HepG2 (cell line): ENCODE measurements around the gene NME7. TPM values are rescaled to one million over a fixed set of nuclear protein-coding genes. Genes with fewer than 3 reads are reported as not detected.

Experiments used
- BRF2 ChIP-seq: sonication (generic); formaldehyde crosslinking; IDR thresholded peaks from 2 replicates; pipeline ENCODE4 v1.8.1; 2022; ENCODE audit warnings: mild to moderate bottlenecking, missing genetic modification reagents
- CC2D1A ChIP-seq: sonication (generic); formaldehyde crosslinking; IDR thresholded peaks from 2 replicates; pipeline ENCODE4 v1.8.1; 2023; ENCODE audit warnings: mild to moderate bottlenecking, missing genetic modification reagents
- ERF ChIP-seq: IDR thresholded peaks from 2 replicates; pipeline ENCODE4 v1.6.1; 2018; ENCODE audit warnings: missing biosample characterization, missing genetic modification reagents
- ESRRA ChIP-seq: sonication (generic); formaldehyde crosslinking; IDR thresholded peaks from 2 replicates; pipeline ENCODE4 v1.5.1; 2020; ENCODE audit warnings: mild to moderate bottlenecking, low read depth, missing genetic modification reagents
- HHEX ChIP-seq: IDR thresholded peaks from 2 replicates; pipeline ENCODE4 v1.6.1; 2016; ENCODE audit warnings: control low read depth
- MEIS2 ChIP-seq: sonication (generic); formaldehyde crosslinking; IDR thresholded peaks from 2 replicates; pipeline ENCODE4 v1.9.0; 2021; ENCODE audit warnings: mild to moderate bottlenecking, missing genetic modification reagents
- MZF1 ChIP-seq: sonication (generic); formaldehyde crosslinking; IDR thresholded peaks from 2 replicates; pipeline ENCODE4 v1.8.1; 2023; ENCODE audit warnings: mild to moderate bottlenecking, missing genetic modification reagents, borderline replicate concordance
- PHB2 ChIP-seq: fragments of 450-650 bp; IDR thresholded peaks from 2 replicates; pipeline ENCODE4 v1.6.1; 2018; ENCODE audit not compliant: partially characterized antibody
- POLR2G ChIP-seq: fragments of 200-400 bp; formaldehyde crosslinking; IDR thresholded peaks from 2 replicates; pipeline ENCODE4 v1.6.1; 2018; ENCODE audit warnings: mild to moderate bottlenecking, low read depth, low read length, moderate library complexity
- RCOR2 ChIP-seq: IDR thresholded peaks from 2 replicates; pipeline ENCODE4 v1.6.1; 2016; ENCODE audit warnings: missing biosample characterization, missing genetic modification reagents
- RFX3 ChIP-seq: IDR thresholded peaks from 2 replicates; pipeline ENCODE4 v1.6.1; 2016; ENCODE audit warnings: missing biosample characterization, missing genetic modification reagents
- TGIF2 ChIP-seq: IDR thresholded peaks from 2 replicates; pipeline ENCODE4 v1.6.1; 2016; ENCODE audit warnings: control low read depth, missing compliant biosample characterization
- TRIM24 ChIP-seq: sonication (generic); formaldehyde crosslinking; IDR thresholded peaks from 2 replicates; pipeline ENCODE4 v1.8.0; 2022; ENCODE audit warnings: mild to moderate bottlenecking, missing genetic modification reagents
- ZNF143 ChIP-seq: sonication (generic); formaldehyde crosslinking; IDR thresholded peaks from 2 replicates; pipeline ENCODE4 v1.4.0; 2020; ENCODE audit warnings: missing genetic modification reagents
- ZNF235 ChIP-seq: sonication (generic); formaldehyde crosslinking; IDR thresholded peaks from 2 replicates; pipeline ENCODE4 v1.8.1; 2023; ENCODE audit warnings: mild to moderate bottlenecking, missing genetic modification reagents, borderline replicate concordance
- ZNF264 ChIP-seq: sonication (generic); formaldehyde crosslinking; IDR thresholded peaks from 2 replicates; pipeline ENCODE4 v1.4.0; 2020; ENCODE audit warnings: missing genetic modification reagents
- ZNF362 ChIP-seq: sonication (generic); formaldehyde crosslinking; IDR thresholded peaks from 2 replicates; pipeline ENCODE4 v1.4.0; 2020; ENCODE audit warnings: missing genetic modification reagents, mild to moderate bottlenecking, borderline replicate concordance
- ZNF430 ChIP-seq: sonication (generic); formaldehyde crosslinking; IDR thresholded peaks from 2 replicates; pipeline ENCODE4 v1.9.0; 2021; ENCODE audit warnings: mild to moderate bottlenecking, missing genetic modification reagents
- ZNF569 ChIP-seq: sonication (generic); formaldehyde crosslinking; IDR thresholded peaks from 2 replicates; pipeline ENCODE4 v1.5.0; 2020; ENCODE audit warnings: mild to moderate bottlenecking, missing genetic modification reagents, moderate library complexity, borderline replicate concordance
- polyA plus RNA-seq, 8 experiments: library from polyadenylated mRNA; depleted of rRNA in 3 of 8; stranded (reverse) in 7 of 8; unstranded in 1 of 8; fragments of >200 nt; fragmentation: Illumina TruSeq in 4 of 8; extraction: Trizol in 4 of 8; gene quantifications; 2 replicates each; pipeline versions ENCODE4 v1.2.1 to v1.2.3, GENCODE V29; 2011 to 2016; ENCODE audit warnings: low read depth in 4 of 8, missing spikeins in 1 of 8, mixed read lengths in 1 of 8; ENCODE audit not compliant: insufficient read depth in 1 of 8
- total RNA-seq, 5 experiments: library from RNA; depleted of rRNA; stranded (reverse); fragments of >200 nt; fragmentation: Illumina TruSeq; extraction: Trizol; gene quantifications; 2 replicates each; pipeline ENCODE4 v1.2.3, GENCODE V29; 2016; ENCODE audit warnings: low read depth in 1 of 5
- TF ChIP-seq, protein P1 (sequence below), 2 experiments: sonication (generic) in 1 of 2; formaldehyde crosslinking in 1 of 2; IDR thresholded peaks; 2 replicates each; pipeline versions ENCODE4 v1.4.0 to v1.6.1; 2016 to 2020; ENCODE audit warnings: borderline replicate concordance in 1 of 2, low read depth in 1 of 2, mild to moderate bottlenecking in 1 of 2, missing genetic modification reagents in 1 of 2
- TF ChIP-seq, protein P2 (sequence below): sonication (generic); formaldehyde crosslinking; IDR thresholded peaks from 2 replicates; pipeline ENCODE4 v1.5.1; 2020; ENCODE audit warnings: missing genetic modification reagents, mild to moderate bottlenecking, borderline replicate concordance

The NME7 gene
- total and polyA plus RNA-seq, 2 of the 13 experiments (the other 11 are each of a cell fraction or from before 2014, with no cell fraction given), result 9.4 to 22.5 TPM

DNA sequence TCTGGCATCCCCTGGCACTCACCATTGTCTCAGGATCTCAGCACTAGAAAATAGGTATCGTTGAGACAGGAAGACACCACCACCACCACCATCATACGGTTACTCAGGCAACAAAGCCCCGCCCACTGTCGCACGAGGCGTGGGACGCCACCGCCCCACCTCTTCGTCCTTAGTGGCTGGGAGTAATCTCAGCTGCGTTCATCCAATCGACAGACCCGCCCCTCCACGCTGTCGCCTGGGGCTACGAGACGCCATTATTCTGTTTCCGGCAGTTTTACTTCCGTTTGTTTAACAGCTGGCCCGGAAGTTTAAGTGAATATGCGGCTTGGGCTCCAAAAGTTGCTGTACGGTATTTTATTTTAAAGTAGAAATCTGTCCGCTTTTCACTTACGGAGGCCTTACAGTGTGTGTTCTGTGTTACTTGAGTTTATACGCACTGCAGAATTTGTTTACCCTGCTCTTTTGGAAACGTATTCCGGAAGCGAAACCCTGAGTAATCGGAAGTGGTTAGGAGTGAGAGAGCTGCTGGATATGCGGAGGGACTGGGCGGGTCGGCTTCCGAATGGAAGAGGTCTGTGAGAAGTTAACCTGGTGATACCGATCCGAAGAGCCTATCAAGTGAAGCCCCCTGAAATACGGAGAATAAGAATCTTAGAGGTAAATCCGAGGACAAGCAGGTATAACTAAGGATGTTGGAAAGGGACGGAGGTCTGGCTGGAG lies at the start of gene NME7, which contains the start of gene BLZF1 (continued):
- TF ChIP-seq, protein P1, sequence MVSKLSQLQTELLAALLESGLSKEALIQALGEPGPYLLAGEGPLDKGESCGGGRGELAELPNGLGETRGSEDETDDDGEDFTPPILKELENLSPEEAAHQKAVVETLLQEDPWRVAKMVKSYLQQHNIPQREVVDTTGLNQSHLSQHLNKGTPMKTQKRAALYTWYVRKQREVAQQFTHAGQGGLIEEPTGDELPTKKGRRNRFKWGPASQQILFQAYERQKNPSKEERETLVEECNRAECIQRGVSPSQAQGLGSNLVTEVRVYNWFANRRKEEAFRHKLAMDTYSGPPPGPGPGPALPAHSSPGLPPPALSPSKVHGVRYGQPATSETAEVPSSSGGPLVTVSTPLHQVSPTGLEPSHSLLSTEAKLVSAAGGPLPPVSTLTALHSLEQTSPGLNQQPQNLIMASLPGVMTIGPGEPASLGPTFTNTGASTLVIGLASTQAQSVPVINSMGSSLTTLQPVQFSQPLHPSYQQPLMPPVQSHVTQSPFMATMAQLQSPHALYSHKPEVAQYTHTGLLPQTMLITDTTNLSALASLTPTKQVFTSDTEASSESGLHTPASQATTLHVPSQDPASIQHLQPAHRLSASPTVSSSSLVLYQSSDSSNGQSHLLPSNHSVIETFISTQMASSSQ (IDR thresholded peaks at IDR 0.05; ENCODE audit: low read depth), result no peak
- TF ChIP-seq, protein P1 (CRISPR knock-in tag; IDR thresholded peaks at IDR 0.05; ENCODE audit: borderline replicate concordance), result no peak
- TF ChIP-seq POLR2G (peak; percentile 72), TRIM24 (no peak), PHB2 (no peak), RCOR2 (no peak), ZNF143 (no peak), ZNF362 (CRISPR knock-in tag) (no peak), ZNF430 (CRISPR knock-in tag) (0 out of 2 replicates have a peak, but pooled peaks have one; percentile 33), TGIF2 (0 out of 2 replicates have a peak, but pooled peaks have one; percentile 74), ESRRA (CRISPR knock-in tag) (no peak), BRF2 (CRISPR knock-in tag) (no peak), ZNF569 (CRISPR knock-in tag) (no peak), HHEX (CRISPR knock-in tag) (no peak), RFX3 (peak; percentile 91), ERF (CRISPR knock-in tag) (peak; percentile 41), CC2D1A (no peak), ZNF264 (CRISPR knock-in tag) (no peak), MZF1 (CRISPR knock-in tag) (no peak), MEIS2 (CRISPR knock-in tag) (no peak), ZNF235 (no peak)
- TF ChIP-seq, protein P2, sequence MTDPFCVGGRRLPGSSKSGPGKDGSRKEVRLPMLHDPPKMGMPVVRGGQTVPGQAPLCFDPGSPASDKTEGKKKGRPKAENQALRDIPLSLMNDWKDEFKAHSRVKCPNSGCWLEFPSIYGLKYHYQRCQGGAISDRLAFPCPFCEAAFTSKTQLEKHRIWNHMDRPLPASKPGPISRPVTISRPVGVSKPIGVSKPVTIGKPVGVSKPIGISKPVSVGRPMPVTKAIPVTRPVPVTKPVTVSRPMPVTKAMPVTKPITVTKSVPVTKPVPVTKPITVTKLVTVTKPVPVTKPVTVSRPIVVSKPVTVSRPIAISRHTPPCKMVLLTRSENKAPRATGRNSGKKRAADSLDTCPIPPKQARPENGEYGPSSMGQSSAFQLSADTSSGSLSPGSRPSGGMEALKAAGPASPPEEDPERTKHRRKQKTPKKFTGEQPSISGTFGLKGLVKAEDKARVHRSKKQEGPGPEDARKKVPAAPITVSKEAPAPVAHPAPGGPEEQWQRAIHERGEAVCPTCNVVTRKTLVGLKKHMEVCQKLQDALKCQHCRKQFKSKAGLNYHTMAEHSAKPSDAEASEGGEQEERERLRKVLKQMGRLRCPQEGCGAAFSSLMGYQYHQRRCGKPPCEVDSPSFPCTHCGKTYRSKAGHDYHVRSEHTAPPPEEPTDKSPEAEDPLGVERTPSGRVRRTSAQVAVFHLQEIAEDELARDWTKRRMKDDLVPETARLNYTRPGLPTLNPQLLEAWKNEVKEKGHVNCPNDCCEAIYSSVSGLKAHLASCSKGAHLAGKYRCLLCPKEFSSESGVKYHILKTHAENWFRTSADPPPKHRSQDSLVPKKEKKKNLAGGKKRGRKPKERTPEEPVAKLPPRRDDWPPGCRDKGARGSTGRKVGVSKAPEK (CRISPR knock-in tag), result no peak
